ENCODE measurements around the gene DYNLRB1.
A peak's percentile ranks its signal among the peaks of the same experiment; 100 is the strongest.

DNA sequence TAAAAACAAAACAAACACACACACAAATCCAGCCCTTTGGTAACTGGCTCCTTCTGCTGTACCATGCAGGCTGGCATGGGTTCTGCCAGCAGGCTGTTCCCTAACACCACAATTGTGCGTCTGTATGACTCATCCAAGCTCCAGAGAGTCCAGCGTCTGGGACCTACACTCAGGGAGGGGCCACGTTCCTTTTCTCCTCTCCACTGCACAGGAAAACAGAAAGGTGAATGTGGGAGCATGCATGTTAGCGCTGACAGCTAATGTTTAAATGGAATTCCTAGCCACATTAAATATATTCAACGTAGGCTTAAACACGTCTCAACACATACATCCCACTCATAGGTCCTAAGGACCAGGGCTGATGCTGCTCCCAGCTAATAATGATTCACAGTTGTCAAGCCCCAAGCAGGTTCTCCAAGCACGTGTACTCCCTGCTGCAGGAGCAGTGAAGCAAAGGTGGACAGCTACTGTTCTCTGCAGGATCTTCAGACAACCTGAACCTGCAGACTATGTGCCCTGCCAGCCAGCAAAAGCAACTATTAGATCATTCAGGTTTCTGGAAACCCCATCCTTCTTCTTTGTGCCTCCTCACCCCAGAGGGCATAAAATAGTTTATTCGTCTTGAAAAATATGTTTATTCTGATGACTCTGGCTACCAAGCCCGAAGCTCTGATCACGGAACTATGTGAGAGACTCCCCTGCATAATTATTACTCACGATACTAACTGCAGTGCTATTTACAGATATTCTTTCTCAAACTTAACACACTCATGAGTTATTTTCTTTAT is 63.2 kb downstream of the DYNLRB1 start:
- TF ChIP-seq, protein P1, sequence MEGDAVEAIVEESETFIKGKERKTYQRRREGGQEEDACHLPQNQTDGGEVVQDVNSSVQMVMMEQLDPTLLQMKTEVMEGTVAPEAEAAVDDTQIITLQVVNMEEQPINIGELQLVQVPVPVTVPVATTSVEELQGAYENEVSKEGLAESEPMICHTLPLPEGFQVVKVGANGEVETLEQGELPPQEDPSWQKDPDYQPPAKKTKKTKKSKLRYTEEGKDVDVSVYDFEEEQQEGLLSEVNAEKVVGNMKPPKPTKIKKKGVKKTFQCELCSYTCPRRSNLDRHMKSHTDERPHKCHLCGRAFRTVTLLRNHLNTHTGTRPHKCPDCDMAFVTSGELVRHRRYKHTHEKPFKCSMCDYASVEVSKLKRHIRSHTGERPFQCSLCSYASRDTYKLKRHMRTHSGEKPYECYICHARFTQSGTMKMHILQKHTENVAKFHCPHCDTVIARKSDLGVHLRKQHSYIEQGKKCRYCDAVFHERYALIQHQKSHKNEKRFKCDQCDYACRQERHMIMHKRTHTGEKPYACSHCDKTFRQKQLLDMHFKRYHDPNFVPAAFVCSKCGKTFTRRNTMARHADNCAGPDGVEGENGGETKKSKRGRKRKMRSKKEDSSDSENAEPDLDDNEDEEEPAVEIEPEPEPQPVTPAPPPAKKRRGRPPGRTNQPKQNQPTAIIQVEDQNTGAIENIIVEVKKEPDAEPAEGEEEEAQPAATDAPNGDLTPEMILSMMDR (IDR thresholded peaks at IDR 0.05; ENCODE audit: extremely low read depth in 1 of 2, insufficient read depth in 1 of 2, low read depth in 1 of 2, low read length in 2 of 2) = peak; percentile 74 to 77
- no peak for TF ChIP-seq POLR2A (IDR thresholded peaks at IDR 0.05; ENCODE audit: low read depth, low read length)
- TF ChIP-seq, protein P2, sequence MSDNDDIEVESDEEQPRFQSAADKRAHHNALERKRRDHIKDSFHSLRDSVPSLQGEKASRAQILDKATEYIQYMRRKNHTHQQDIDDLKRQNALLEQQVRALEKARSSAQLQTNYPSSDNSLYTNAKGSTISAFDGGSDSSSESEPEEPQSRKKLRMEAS (IDR thresholded peaks at IDR 0.05; ENCODE audit: insufficient read depth, insufficient read length) = no peak
